H1 (cell line): Measurements from ENCODE around the gene CAMK2D. TPM values are rescaled to one million over a fixed set of nuclear protein-coding genes. Genes with fewer than 3 reads are reported as not detected.

ENCODE experiments used
- FOSL1 ChIP-seq: IDR thresholded peaks from 2 replicates; pipeline ENCODE4 v1.6.1; 2011; ENCODE audit warnings: mild to moderate bottlenecking, low read depth, low read length, moderate library complexity; ENCODE audit not compliant: insufficient read depth
- NANOG ChIP-seq: IDR thresholded peaks from 2 replicates; pipeline ENCODE4 v1.6.1; 2011; ENCODE audit warnings: low read length, low read depth, mild to moderate bottlenecking, inconsistent platforms; ENCODE audit not compliant: insufficient read depth, poor library complexity, severe bottlenecking
- NRF1 ChIP-seq: IDR thresholded peaks from 2 replicates; pipeline ENCODE4 v1.6.1; 2011; ENCODE audit warnings: mild to moderate bottlenecking, low read depth, low read length, improper control_type of control experiment
- SAP30 ChIP-seq: fragments of 300-600 bp; sonication (generic); IDR thresholded peaks from 2 replicates; pipeline ENCODE4 v1.7.1; 2012; ENCODE audit warnings: low read length, moderate library complexity, mild to moderate bottlenecking, inconsistent platforms; ENCODE audit not compliant: insufficient read depth, insufficient replicate concordance
- polyA plus RNA-seq, 7 experiments: library from polyadenylated mRNA; depleted of rRNA in 3 of 7; stranded (reverse) in 5 of 7; unstranded in 2 of 7; fragments of >200 nt in 5 of 7; fragments of 200-250 nt in 2 of 7; gene quantifications; 1 replicate in 5 of 7; 2 replicates in 1 of 7; 4 replicates in 1 of 7; pipeline versions ENCODE4 v1.2.1 to v1.2.3, GENCODE V29; 2011 to 2013; ENCODE audit warnings: missing spikeins in 2 of 7, mixed read lengths in 2 of 7
- total RNA-seq: library from RNA; stranded (reverse); fragmentation: NEBNext Ultra II Directional; extraction: Animal tissue kit (Norgen Biotek cat#: 25700); gene quantifications from 2 replicates; pipeline ENCODE4 v1.2.1, GENCODE V29; 2021

The CAMK2D gene
- total and polyA plus RNA-seq, 2 of the 8 experiments (the other 6 are each of a cell fraction or from before 2014, with no cell fraction given): 3.2 to 7.0 TPM

DNA sequence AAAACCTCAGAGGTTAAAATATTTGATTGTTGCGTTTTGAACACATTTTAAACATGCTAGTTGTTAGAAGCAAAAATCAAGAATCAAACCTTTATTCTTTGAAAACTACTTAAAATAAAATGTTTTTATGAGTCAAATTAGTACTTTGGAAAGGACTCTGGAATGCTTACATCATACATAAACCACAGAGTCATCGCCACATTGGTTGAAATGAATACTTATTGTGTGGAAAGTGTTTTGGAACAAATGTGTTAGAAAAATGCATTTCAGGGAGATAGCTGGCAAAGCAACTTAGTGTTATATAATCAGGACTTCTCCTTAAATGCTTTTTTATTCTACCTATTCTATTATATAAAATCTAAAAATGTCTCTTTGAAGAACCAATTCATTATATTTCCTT, 49.4 kb upstream of the CAMK2D start (continued):
- TF ChIP-seq SAP30 (no peak), NANOG (no peak), FOSL1 (no peak), NRF1 (no peak)
